SK-N-MC (cell line): ENCODE results near the gene UNC13B.

Experiments
- EZH2 ChIP-seq: fragments of 200-600 bp; sonication (generic); IDR thresholded peaks from one replicate; pipeline ENCODE4 v1.6.1; 2017; ENCODE audit warnings: antibody characterized with exemption
- POLR2AphosphoS5 ChIP-seq: IDR thresholded peaks from 2 replicates; pipeline ENCODE4 v1.6.1; 2012; ENCODE audit warnings: mild to moderate bottlenecking, low read depth, low read length, borderline replicate concordance

DNA sequence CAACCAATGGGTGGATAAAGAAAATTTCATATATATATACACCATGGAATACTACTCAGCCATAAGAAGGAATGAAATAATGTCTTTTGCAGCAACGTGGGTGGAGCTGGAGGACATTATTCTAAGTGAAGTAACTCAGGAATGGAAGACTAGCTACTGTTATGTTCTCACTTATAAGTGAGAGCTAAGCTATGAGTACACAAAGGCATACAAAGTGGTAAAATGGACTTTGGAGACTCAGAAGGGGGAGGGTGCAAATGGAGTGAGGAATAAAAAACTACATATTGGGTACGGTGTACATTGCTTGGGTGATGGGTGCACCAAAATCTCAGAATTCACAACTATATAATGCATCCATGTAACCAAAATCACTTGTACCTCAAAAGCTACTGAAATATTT lies 260.9 kb downstream of the UNC13B start:
- no peak for TF ChIP-seq POLR2AphosphoS5
- TF ChIP-seq EZH2: no peak
